Gastrocnemius medialis (tissue), 4 donors: ENCODE measurements around the gene GPBAR1.

Experiments used
- CTCF ChIP-seq, 5 experiments: fragments of 450-650 bp in 3 of 5; fragments of 200-600 bp in 2 of 5; sonication (generic) in 2 of 5; IDR thresholded peaks in 4 of 5; conservative IDR thresholded peaks in 1 of 5; 1 replicate in 4 of 5; 2 replicates in 1 of 5; pipeline ENCODE4 v1.5.1; 2016 to 2019; ENCODE audit warnings: antibody characterized with exemption in 5 of 5, mild to moderate bottlenecking in 3 of 5, moderate library complexity in 3 of 5
- POLR2A ChIP-seq, 2 donors: fragments of 450-650 bp; IDR thresholded peaks; one replicate each; pipeline ENCODE4 v1.6.1; 2017; ENCODE audit warnings: antibody characterized with exemption in 2 of 2, mild to moderate bottlenecking in 2 of 2, moderate library complexity in 2 of 2

- TF ChIP-seq CTCF (IDR thresholded peaks at IDR 0.05 in 4 of 5, conservative IDR thresholded peaks at IDR 0.05 in 1 of 5) (no peak), POLR2A (IDR thresholded peaks at IDR 0.05) (peak; percentile 66 to 69)
These were observed 26.0 kb downstream of the GPBAR1 start for GRCh38 chr2:218286570-218287459.
